ENCODE measurements around the gene GMDS. TPM values are rescaled to one million over a fixed set of nuclear protein-coding genes. Genes with fewer than 3 reads are reported as not detected.
A peak's percentile ranks its signal among the peaks of the same experiment; 100 is the strongest.

GMDS gene
- total and polyA plus RNA-seq, 5 donors: 8.1 to 13.5 (median 12.6) TPM

GRCh38 chr6:2132416-2132815, 113.0 kb downstream of the GMDS start:
- Histone ChIP-seq H3K27me3 (ENCODE audit: control insufficient read depth, insufficient read depth) (no peaks in the 10 kb centered on the region), H3K4me3 (ENCODE audit: low read length) (no peak overlapping the region), H3K9me3 (ENCODE audit: control insufficient read depth, low read length) (no peaks in the 10 kb centered on the region), H3K27ac (ENCODE audit: low read length) (no peak overlapping the region), H3K4me1 (ENCODE audit: control insufficient read depth, insufficient read depth, low read length) (peaks cover 3% of the 10 kb centered on the region)
- intact Hi-C loops (cut with DNase I): no loop called here
- WGBS: 54% methylated on average over 2 of the region's 2 CpGs
- ATAC-seq: peak in 1 of 2 donors; percentile 11
- no peak for DNase-seq

- intact Hi-C loops (cut with DNase I): no loop called here
- H3K27me3 ChIP-seq (ENCODE audit: control insufficient read depth, insufficient read depth): no peaks in the 10 kb centered on the region
- DNase-seq (no peak), ATAC-seq (no peak)
- H3K4me3 ChIP-seq (ENCODE audit: low read length): no peak overlapping the region
- H3K9me3 ChIP-seq (ENCODE audit: control insufficient read depth, low read length): no peaks in the 10 kb centered on the region
- 73% methylated on average over 7 of the region's 7 CpGs for WGBS
- no peak overlapping the region for H3K27ac ChIP-seq (ENCODE audit: low read length)
- H3K4me1 ChIP-seq (ENCODE audit: control insufficient read depth, insufficient read depth, low read length): peaks cover 3% of the 10 kb centered on the region
Observed at GRCh38 chr6:2129182-2129621, 116.2 kb downstream of the GMDS start.

GRCh38 chr6:2127484-2127911, 117.9 kb downstream of the GMDS start:
- WGBS: 15% methylated on average over 12 of the region's 12 CpGs
- peaks cover 3% of the 10 kb centered on the region for H3K4me1 ChIP-seq (ENCODE audit: control insufficient read depth, insufficient read depth, low read length)
- H3K4me3 ChIP-seq (ENCODE audit: low read length): no peak overlapping the region
- no peaks in the 10 kb centered on the region for H3K9me3 ChIP-seq (ENCODE audit: control insufficient read depth, low read length)
- H3K27me3 ChIP-seq (ENCODE audit: control insufficient read depth, insufficient read depth): no peaks in the 10 kb centered on the region
- peak; percentile 88 to 93 (median 91) for DNase-seq
- intact Hi-C loops (cut with DNase I): no loop called here
- H3K27ac ChIP-seq (ENCODE audit: low read length): peak overlapping the region; percentile 2
- ATAC-seq: peak; percentile 94

GRCh38 chr6:2126351-2126750, 119.1 kb downstream of the GMDS start:
- ATAC-seq (no peak), DNase-seq (no peak)
- 93% methylated on average over 7 of the region's 7 CpGs for WGBS
- no peaks in the 10 kb centered on the region for H3K27me3 ChIP-seq (ENCODE audit: control insufficient read depth, insufficient read depth)
- H3K9me3 ChIP-seq (ENCODE audit: control insufficient read depth, low read length): no peaks in the 10 kb centered on the region
- intact Hi-C loops (cut with DNase I): no loop called here
- H3K4me1 ChIP-seq (ENCODE audit: control insufficient read depth, insufficient read depth, low read length): no peaks in the 10 kb centered on the region
- H3K4me3 ChIP-seq (ENCODE audit: low read length): no peak overlapping the region
- H3K27ac ChIP-seq (ENCODE audit: low read length): no peak overlapping the region

GRCh38 chr6:2125158-2125557, 120.2 kb downstream of the GMDS start:
- Histone ChIP-seq H3K4me3 (ENCODE audit: low read length) (no peak overlapping the region), H3K9me3 (ENCODE audit: control insufficient read depth, low read length) (no peaks in the 10 kb centered on the region), H3K27ac (ENCODE audit: low read length) (no peak overlapping the region), H3K27me3 (ENCODE audit: control insufficient read depth, insufficient read depth) (no peaks in the 10 kb centered on the region), H3K4me1 (ENCODE audit: control insufficient read depth, insufficient read depth, low read length) (no peaks in the 10 kb centered on the region)
- DNase-seq (no peak), ATAC-seq (no peak)
- 99% methylated on average over 3 of the region's 3 CpGs for WGBS
- intact Hi-C loops (cut with DNase I): no loop called here

GRCh38 chr6:2124260-2124709, 121.1 kb downstream of the GMDS start:
- 41% methylated on average over 11 of the region's 11 CpGs for WGBS
- Histone ChIP-seq H3K9me3 (ENCODE audit: control insufficient read depth, low read length) (no peaks in the 10 kb centered on the region), H3K27ac (ENCODE audit: low read length) (peak overlapping the region; percentile 15), H3K4me1 (ENCODE audit: control insufficient read depth, insufficient read depth, low read length) (no peaks in the 10 kb centered on the region), H3K4me3 (ENCODE audit: low read length) (no peak overlapping the region), H3K27me3 (ENCODE audit: control insufficient read depth, insufficient read depth) (no peaks in the 10 kb centered on the region)
- ATAC-seq (peak; percentile 79 to 90), DNase-seq (peak; percentile 72 to 83 (median 76))
- intact Hi-C loops (cut with DNase I): no loop called here

- DNase-seq (no peak), ATAC-seq (no peak)
- intact Hi-C loops (cut with DNase I): no loop called here
- Histone ChIP-seq H3K9me3 (ENCODE audit: control insufficient read depth, low read length) (no peaks in the 10 kb centered on the region), H3K4me1 (ENCODE audit: control insufficient read depth, insufficient read depth, low read length) (no peaks in the 10 kb centered on the region), H3K4me3 (ENCODE audit: low read length) (no peak overlapping the region), H3K27me3 (ENCODE audit: control insufficient read depth, insufficient read depth) (no peaks in the 10 kb centered on the region), H3K27ac (ENCODE audit: low read length) (no peak overlapping the region)
- 96% methylated on average over 3 of the region's 3 CpGs for WGBS
Observed at GRCh38 chr6:2120912-2121311, 124.5 kb downstream of the GMDS start.

GRCh38 chr6:2119275-2119674, 126.1 kb downstream of the GMDS start:
- Histone ChIP-seq H3K4me3 (ENCODE audit: low read length) (no peak overlapping the region), H3K4me1 (ENCODE audit: control insufficient read depth, insufficient read depth, low read length) (no peaks in the 10 kb centered on the region), H3K27ac (ENCODE audit: low read length) (no peak overlapping the region), H3K9me3 (ENCODE audit: control insufficient read depth, low read length) (no peaks in the 10 kb centered on the region), H3K27me3 (ENCODE audit: control insufficient read depth, insufficient read depth) (no peaks in the 10 kb centered on the region)
- ATAC-seq (no peak), DNase-seq (no peak)
- 90% methylated on average over 1 of the region's 1 CpG for WGBS
- intact Hi-C loops (cut with DNase I): no loop called here

GRCh38 chr6:2118136-2118535, 127.3 kb downstream of the GMDS start:
- H3K4me3 ChIP-seq (ENCODE audit: low read length): no peak overlapping the region
- intact Hi-C loops (cut with DNase I): no loop called here
- peak in 1 of 2 donors; percentile 55 for ATAC-seq
- DNase-seq: no peak
- H3K27me3 ChIP-seq (ENCODE audit: control insufficient read depth, insufficient read depth): no peaks in the 10 kb centered on the region
- no peaks in the 10 kb centered on the region for H3K4me1 ChIP-seq (ENCODE audit: control insufficient read depth, insufficient read depth, low read length)
- no peak overlapping the region for H3K27ac ChIP-seq (ENCODE audit: low read length)
- H3K9me3 ChIP-seq (ENCODE audit: control insufficient read depth, low read length): no peaks in the 10 kb centered on the region
- 50% methylated on average over 1 of the region's 1 CpG for WGBS

- no peaks in the 10 kb centered on the region for H3K9me3 ChIP-seq (ENCODE audit: control insufficient read depth, low read length)
- ATAC-seq: no peak
- H3K27me3 ChIP-seq (ENCODE audit: control insufficient read depth, insufficient read depth): no peaks in the 10 kb centered on the region
- no peak for DNase-seq
- intact Hi-C loops (cut with DNase I): no loop called here
- H3K27ac ChIP-seq (ENCODE audit: low read length): no peak overlapping the region
- H3K4me1 ChIP-seq (ENCODE audit: control insufficient read depth, insufficient read depth, low read length): no peaks in the 10 kb centered on the region
- WGBS: 94% methylated on average over 7 of the region's 7 CpGs
- no peak overlapping the region for H3K4me3 ChIP-seq (ENCODE audit: low read length)
Observed at GRCh38 chr6:2117447-2117846, 128.0 kb downstream of the GMDS start.

- DNase-seq (no peak), ATAC-seq (no peak)
- H3K27me3 ChIP-seq (ENCODE audit: control insufficient read depth, insufficient read depth): no peaks in the 10 kb centered on the region
- H3K4me1 ChIP-seq (ENCODE audit: control insufficient read depth, insufficient read depth, low read length): no peaks in the 10 kb centered on the region
- WGBS: 97% methylated on average over 2 of the region's 2 CpGs
- no peak overlapping the region for H3K27ac ChIP-seq (ENCODE audit: low read length)
- H3K4me3 ChIP-seq (ENCODE audit: low read length): no peak overlapping the region
- intact Hi-C loops (cut with DNase I): no loop called here
- H3K9me3 ChIP-seq (ENCODE audit: control insufficient read depth, low read length): no peaks in the 10 kb centered on the region
Observed at GRCh38 chr6:2116496-2116895, 128.9 kb downstream of the GMDS start.

- DNase-seq (no peak), ATAC-seq (peak in 1 of 2 donors; percentile 36)
- peaks cover 2% of the 10 kb centered on the region for H3K4me1 ChIP-seq (ENCODE audit: control insufficient read depth, insufficient read depth, low read length)
- no peaks in the 10 kb centered on the region for H3K27me3 ChIP-seq (ENCODE audit: control insufficient read depth, insufficient read depth)
- H3K27ac ChIP-seq (ENCODE audit: low read length): no peak overlapping the region
- H3K9me3 ChIP-seq (ENCODE audit: control insufficient read depth, low read length): no peaks in the 10 kb centered on the region
- 87% methylated on average over 1 of the region's 1 CpG for WGBS
- intact Hi-C loops (cut with DNase I): no loop called here
- H3K4me3 ChIP-seq (ENCODE audit: low read length): no peak overlapping the region
Observed at GRCh38 chr6:2114100-2114499, 131.3 kb downstream of the GMDS start.
